ENCODE data around the gene TP53INP2.

The TP53INP2 gene

DNA sequence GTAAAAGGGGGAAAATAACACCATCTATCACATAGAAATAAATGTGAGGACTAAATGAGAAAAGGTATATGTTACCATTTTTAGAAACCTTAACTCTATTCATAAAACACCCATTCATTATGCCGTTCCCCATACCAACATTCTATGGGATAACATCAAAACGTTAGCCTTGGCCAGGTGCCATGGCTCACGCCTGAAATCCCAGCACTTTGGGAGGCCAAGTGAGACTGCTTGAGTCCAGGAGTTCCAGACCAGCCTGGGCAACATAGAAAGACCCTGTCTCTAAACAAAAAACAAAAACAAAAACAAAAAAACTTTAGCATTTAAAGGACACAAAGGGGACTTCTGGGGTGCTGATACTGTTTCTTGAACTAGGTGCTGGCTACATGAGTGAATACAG, 28.6 kb upstream of the TP53INP2 start:
- Histone ChIP-seq H3K9ac (ENCODE audit: insufficient read length, low read depth) (no peak overlapping the region), H3K4me3 (ENCODE audit: insufficient read length, low read depth) (peak overlapping the region; percentile 92), H3K4me1 (ENCODE audit: insufficient read depth, insufficient read length) (no peaks in the 10 kb centered on the region)

DNA sequence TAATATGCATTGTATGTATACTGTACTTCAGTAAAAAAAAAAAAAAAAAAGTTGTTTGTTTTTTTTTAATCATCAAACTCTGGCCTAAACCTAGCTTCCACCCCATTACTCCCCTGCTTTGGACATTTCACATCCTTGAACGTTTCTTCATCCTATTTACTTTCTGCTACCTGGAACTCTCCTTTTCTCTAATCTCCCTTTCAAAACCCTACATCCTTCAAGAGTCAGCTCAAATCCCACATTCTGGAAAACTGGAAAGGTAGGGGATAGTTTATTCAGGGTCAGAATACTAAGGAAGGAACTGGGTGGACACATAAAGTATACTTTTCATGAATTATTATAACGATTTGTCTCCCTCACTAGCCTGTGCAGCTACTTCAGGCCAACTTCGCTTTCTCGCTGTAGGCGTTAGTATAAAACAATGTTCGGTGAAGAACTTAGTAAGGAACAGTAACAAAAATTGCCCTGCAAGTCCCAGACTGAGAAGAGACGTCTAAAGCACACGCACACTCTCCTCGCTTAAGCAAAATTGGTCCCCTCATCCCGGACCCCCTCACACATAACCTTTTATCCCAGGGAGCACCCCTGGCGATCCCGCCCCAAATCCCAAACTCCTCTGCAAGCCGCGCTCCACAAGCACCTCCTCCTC, 28.0 kb upstream of the TP53INP2 start:
- H3K9me3 ChIP-seq (ENCODE audit: insufficient read depth, low read length) = no peaks in the 10 kb centered on the region
- TF ChIP-seq ZNF274 (IDR thresholded peaks at IDR 0.05; ENCODE audit: low read depth, low read length) = no peak
- TF ChIP-seq SUZ12 (IDR thresholded peaks at IDR 0.05; ENCODE audit: extremely low read depth, insufficient read depth, insufficient read length) = no peak
- TF ChIP-seq YY1 (IDR thresholded peaks at IDR 0.05; ENCODE audit: insufficient read depth, insufficient read length) = no peak
- no peaks in the 10 kb centered on the region for H3K27me3 ChIP-seq (ENCODE audit: insufficient read depth, insufficient read length)
- DNase-seq (ENCODE audit: low read depth, low spot score) = peak; percentile 28
- no peaks in the 10 kb centered on the region for H3K4me1 ChIP-seq (ENCODE audit: insufficient read depth, insufficient read length)
- no peaks in the 10 kb centered on the region for H3K36me3 ChIP-seq (ENCODE audit: insufficient read depth, insufficient read length, low read length)
- peak overlapping the region; percentile 92 for H3K4me3 ChIP-seq (ENCODE audit: insufficient read length, low read depth)
- H3K9ac ChIP-seq (ENCODE audit: insufficient read length, low read depth) = peak overlapping the region; percentile 97

More for the DNA sequence above, 28.6 kb upstream of the TP53INP2 start:
- no peaks in the 10 kb centered on the region for H3K9me3 ChIP-seq (ENCODE audit: insufficient read depth, low read length)
- no peaks in the 10 kb centered on the region for H3K36me3 ChIP-seq (ENCODE audit: insufficient read depth, insufficient read length, low read length)
- no peak for DNase-seq (ENCODE audit: low read depth, low spot score)
- no peaks in the 10 kb centered on the region for H3K27me3 ChIP-seq (ENCODE audit: insufficient read depth, insufficient read length)
- TF ChIP-seq ZNF274 (IDR thresholded peaks at IDR 0.05; ENCODE audit: low read depth, low read length) (no peak), SUZ12 (IDR thresholded peaks at IDR 0.05; ENCODE audit: extremely low read depth, insufficient read depth, insufficient read length) (no peak), YY1 (IDR thresholded peaks at IDR 0.05; ENCODE audit: insufficient read depth, insufficient read length) (no peak)

DNA sequence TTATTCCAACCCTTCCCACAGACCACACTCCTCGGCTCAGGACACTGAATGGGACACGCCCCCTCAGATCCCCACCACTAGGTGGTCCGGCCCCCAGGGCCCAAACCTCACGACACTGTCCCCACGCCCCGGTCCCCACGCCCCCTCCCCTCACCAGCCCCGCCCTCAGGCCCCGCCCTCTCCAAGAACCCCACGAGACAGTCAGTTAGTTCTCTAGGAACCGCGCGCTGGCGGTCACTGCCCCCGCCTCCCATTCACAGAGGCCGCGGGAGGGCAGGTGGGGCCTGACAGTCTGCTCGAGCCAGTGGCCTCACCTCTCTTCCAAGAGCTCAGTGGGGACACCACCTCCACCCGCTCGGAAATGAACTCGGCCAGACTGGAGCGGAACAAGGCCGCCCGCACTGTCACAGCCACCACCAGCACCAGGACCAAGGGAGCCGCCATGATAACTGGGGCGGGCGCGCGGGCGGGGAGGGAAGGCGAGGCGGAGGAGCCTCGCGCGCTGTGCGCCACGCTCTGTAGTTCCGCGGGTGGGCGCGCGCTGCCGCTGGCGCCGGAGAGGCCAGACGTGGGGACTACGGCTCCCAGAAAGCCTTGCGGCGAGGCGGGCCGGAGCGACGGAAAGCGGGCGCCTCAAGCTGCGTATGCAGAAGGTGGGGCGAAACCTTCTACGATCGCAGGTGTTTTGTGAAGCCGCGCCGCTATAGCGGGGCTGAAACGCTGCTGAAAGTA, 27.3 kb upstream of the TP53INP2 start, which contains the start of gene PIGU:
TSS of gene PIGU (minus strand) at position 451 of the 732 bp plus-strand sequence. CDS start at position 444, 7 bp downstream.
- no peaks in the 10 kb centered on the region for H3K36me3 ChIP-seq (ENCODE audit: insufficient read depth, insufficient read length, low read length)
- peak within 1 kb of the TSS; percentile 97 for H3K9ac ChIP-seq (ENCODE audit: insufficient read length, low read depth)
- no peaks in the 10 kb centered on the region for H3K27me3 ChIP-seq (ENCODE audit: insufficient read depth, insufficient read length)
- TF ChIP-seq YY1 (IDR thresholded peaks at IDR 0.05; ENCODE audit: insufficient read depth, insufficient read length) = peak; percentile 67
- no peak for TF ChIP-seq SUZ12 (IDR thresholded peaks at IDR 0.05; ENCODE audit: extremely low read depth, insufficient read depth, insufficient read length)
- no peak for TF ChIP-seq ZNF274 (IDR thresholded peaks at IDR 0.05; ENCODE audit: low read depth, low read length)
- H3K4me1 ChIP-seq (ENCODE audit: insufficient read depth, insufficient read length) = no peaks in the 10 kb centered on the region
- H3K4me3 ChIP-seq (ENCODE audit: insufficient read length, low read depth) = peak within 1 kb of the TSS; percentile 92
- H3K9me3 ChIP-seq (ENCODE audit: insufficient read depth, low read length) = no peaks in the 10 kb centered on the region
- DNase-seq (ENCODE audit: low read depth, low spot score) = peak; percentile 94

DNA sequence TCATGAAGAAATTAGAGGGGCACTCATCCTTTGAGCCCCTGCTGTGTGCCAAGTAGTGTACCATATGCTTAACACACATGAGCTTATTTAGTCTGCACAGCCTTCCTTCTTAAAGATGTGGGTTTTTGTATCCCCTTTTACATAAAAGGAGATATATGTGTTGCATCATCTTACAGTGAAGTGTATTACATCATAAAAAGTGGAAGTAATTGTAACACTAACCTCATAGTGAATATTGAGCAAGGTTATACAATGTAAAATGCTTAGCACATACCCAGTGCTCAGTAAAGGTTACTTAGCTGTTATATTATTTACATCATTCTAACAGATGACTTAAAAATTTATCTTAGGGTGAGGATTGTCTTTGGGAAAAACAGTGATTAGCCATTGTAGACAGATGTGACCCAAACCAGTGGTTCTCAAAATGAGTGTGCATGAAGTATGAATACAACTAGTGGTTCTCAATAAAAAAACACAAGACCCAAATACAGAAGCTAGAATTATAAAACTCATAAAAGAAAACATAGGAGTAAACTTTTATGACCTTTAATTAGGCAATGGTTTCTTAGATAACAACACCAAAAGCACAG, 23.5 kb upstream of the TP53INP2 start:
- TF ChIP-seq ZNF274 (IDR thresholded peaks at IDR 0.05; ENCODE audit: low read depth, low read length) = no peak
- TF ChIP-seq YY1 (IDR thresholded peaks at IDR 0.05; ENCODE audit: insufficient read depth, insufficient read length) = no peak
- no peak for TF ChIP-seq SUZ12 (IDR thresholded peaks at IDR 0.05; ENCODE audit: extremely low read depth, insufficient read depth, insufficient read length)
- H3K4me1 ChIP-seq (ENCODE audit: insufficient read depth, insufficient read length) = no peaks in the 10 kb centered on the region
- H3K9me3 ChIP-seq (ENCODE audit: insufficient read depth, low read length) = no peaks in the 10 kb centered on the region
- DNase-seq (ENCODE audit: low read depth, low spot score) = no peak
- H3K4me3 ChIP-seq (ENCODE audit: insufficient read length, low read depth) = no peak overlapping the region
- no peaks in the 10 kb centered on the region for H3K27me3 ChIP-seq (ENCODE audit: insufficient read depth, insufficient read length)
- no peak overlapping the region for H3K9ac ChIP-seq (ENCODE audit: insufficient read length, low read depth)
- no peaks in the 10 kb centered on the region for H3K36me3 ChIP-seq (ENCODE audit: insufficient read depth, insufficient read length, low read length)

DNA sequence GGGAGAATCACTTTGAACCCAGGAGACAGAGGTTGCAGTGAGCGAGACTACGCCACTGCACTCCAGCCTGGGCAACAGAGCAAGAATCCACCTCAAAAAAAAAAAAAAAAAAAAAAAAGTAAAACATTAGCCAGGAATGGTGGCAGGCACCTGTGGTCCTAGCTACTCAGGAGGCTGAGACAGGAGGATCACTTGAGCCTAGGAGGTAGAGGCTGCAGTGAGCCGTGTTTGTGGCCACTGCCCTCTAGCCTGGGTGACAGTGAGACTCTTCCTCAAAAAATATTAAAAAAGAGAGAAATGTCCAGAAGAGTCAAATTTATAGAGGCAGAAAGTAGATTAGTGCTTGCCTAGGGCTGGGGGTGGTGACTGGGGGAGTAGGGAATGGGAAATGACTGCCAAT, 20.5 kb upstream of the TP53INP2 start:
- TF ChIP-seq ZNF274 (IDR thresholded peaks at IDR 0.05; ENCODE audit: low read depth, low read length) (no peak), YY1 (IDR thresholded peaks at IDR 0.05; ENCODE audit: insufficient read depth, insufficient read length) (no peak), SUZ12 (IDR thresholded peaks at IDR 0.05; ENCODE audit: extremely low read depth, insufficient read depth, insufficient read length) (no peak)
- H3K27me3 ChIP-seq (ENCODE audit: insufficient read depth, insufficient read length) = no peaks in the 10 kb centered on the region
- no peak overlapping the region for H3K4me3 ChIP-seq (ENCODE audit: insufficient read length, low read depth)

DNA sequence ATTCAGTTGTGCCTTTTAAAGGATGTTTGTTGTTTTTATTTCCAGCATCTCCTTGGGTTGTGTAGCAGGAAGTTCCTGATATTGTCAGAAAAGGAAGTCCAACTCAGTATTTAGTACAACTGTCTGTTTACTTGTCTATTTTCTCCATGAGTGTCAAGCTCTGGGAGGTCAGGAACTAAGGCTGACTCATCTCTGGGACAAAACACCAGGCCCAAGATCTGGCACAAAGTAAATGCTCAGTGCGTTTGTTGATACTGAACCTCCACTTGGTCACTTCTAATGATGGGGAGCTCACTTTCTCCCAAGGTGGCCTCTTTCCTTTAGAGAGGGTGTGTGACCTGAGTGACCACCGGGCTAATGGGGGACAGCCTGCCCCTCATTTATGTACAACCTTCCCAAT, 14.7 kb upstream of the TP53INP2 start:
- Histone ChIP-seq H3K4me3 (ENCODE audit: insufficient read length, low read depth) (no peak overlapping the region), H3K9me3 (ENCODE audit: insufficient read depth, low read length) (no peaks in the 10 kb centered on the region), H3K9ac (ENCODE audit: insufficient read length, low read depth) (no peak overlapping the region), H3K27me3 (ENCODE audit: insufficient read depth, insufficient read length) (no peaks in the 10 kb centered on the region), H3K4me1 (ENCODE audit: insufficient read depth, insufficient read length) (no peaks in the 10 kb centered on the region), H3K36me3 (ENCODE audit: insufficient read depth, insufficient read length, low read length) (no peaks in the 10 kb centered on the region)
- no peak for TF ChIP-seq SUZ12 (IDR thresholded peaks at IDR 0.05; ENCODE audit: extremely low read depth, insufficient read depth, insufficient read length)
- TF ChIP-seq ZNF274 (IDR thresholded peaks at IDR 0.05; ENCODE audit: low read depth, low read length) = no peak
- TF ChIP-seq YY1 (IDR thresholded peaks at IDR 0.05; ENCODE audit: insufficient read depth, insufficient read length) = no peak
- DNase-seq (ENCODE audit: low read depth, low spot score) = no peak

More for the DNA sequence above, 20.5 kb upstream of the TP53INP2 start:
- H3K9ac ChIP-seq (ENCODE audit: insufficient read length, low read depth) = no peak overlapping the region
- no peaks in the 10 kb centered on the region for H3K4me1 ChIP-seq (ENCODE audit: insufficient read depth, insufficient read length)
- no peaks in the 10 kb centered on the region for H3K36me3 ChIP-seq (ENCODE audit: insufficient read depth, insufficient read length, low read length)
- DNase-seq (ENCODE audit: low read depth, low spot score) = no peak
- no peaks in the 10 kb centered on the region for H3K9me3 ChIP-seq (ENCODE audit: insufficient read depth, low read length)

DNA sequence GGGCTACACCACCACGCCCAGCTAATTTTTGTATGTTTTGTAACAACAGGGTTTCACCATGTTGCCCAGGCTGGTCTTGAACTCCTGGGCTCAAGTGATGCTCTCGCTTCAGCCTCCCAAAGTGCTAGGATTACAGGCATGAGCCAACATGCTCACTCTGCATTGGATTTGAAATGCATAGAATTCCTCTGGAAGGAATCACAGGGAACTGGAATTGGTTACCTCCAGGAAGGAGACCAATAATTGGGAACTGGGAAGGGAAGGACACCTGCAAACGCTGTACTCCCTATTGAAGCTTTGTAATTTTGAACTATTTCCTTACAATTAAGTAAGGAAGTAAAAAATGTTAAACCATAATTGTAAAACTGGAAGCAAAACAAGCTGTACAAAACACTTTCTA, 12.3 kb upstream of the TP53INP2 start:
- Histone ChIP-seq H3K9me3 (ENCODE audit: insufficient read depth, low read length) (no peaks in the 10 kb centered on the region), H3K36me3 (ENCODE audit: insufficient read depth, insufficient read length, low read length) (no peaks in the 10 kb centered on the region), H3K4me1 (ENCODE audit: insufficient read depth, insufficient read length) (no peaks in the 10 kb centered on the region), H3K27me3 (ENCODE audit: insufficient read depth, insufficient read length) (no peaks in the 10 kb centered on the region), H3K4me3 (ENCODE audit: insufficient read length, low read depth) (no peak overlapping the region), H3K9ac (ENCODE audit: insufficient read length, low read depth) (no peak overlapping the region)
- TF ChIP-seq YY1 (IDR thresholded peaks at IDR 0.05; ENCODE audit: insufficient read depth, insufficient read length) = no peak
- no peak for DNase-seq (ENCODE audit: low read depth, low spot score)

Data from NT2/D1 (cell line).